Left ventricle myocardium inferior (tissue), 1 donor: ENCODE results near the gene FCER1G. TPM values are rescaled to one million over a fixed set of nuclear protein-coding genes. Genes with fewer than 3 reads are reported as not detected.
A peak's percentile ranks its signal among the peaks of the same experiment; 100 is the strongest.

Experiments
- DNase-seq: peaks from one replicate; pipeline ENCODE4 v3.0.0-alpha.2; 2020
- H3K27ac ChIP-seq: fragments of 200-600 bp; replicated peaks from 2 replicates; pipeline ENCODE4 v1.8.0; 2021
- H3K27me3 ChIP-seq: fragments of 200-600 bp; 2 replicates; pipeline ENCODE4 v1.8.0; 2021; ENCODE audit warnings: low read depth
- H3K36me3 ChIP-seq: fragments of 200-600 bp; 2 replicates; pipeline ENCODE4 v1.8.0; 2021
- H3K4me1 ChIP-seq: fragments of 200-600 bp; 2 replicates; pipeline ENCODE4 v1.8.0; 2021
- H3K4me3 ChIP-seq: fragments of 200-600 bp; 2 replicates; pipeline ENCODE4 v1.8.0; 2021; ENCODE audit warnings: mild to moderate bottlenecking, moderate library complexity
- H3K9me3 ChIP-seq: fragments of 200-600 bp; replicated peaks from 2 replicates; pipeline ENCODE4 v1.8.0; 2021
- intact Hi-C: fragments of 100-400 bp; cut with micrococcal nuclease; formaldehyde crosslinking; loops from one replicate; pipeline ENCODE4 v1.11.0; 2022
- total RNA-seq: library from RNA; stranded (reverse); fragmentation: NEBNext Ultra II Directional; extraction: Animal tissue kit (Norgen Biotek cat#: 25700); gene quantifications from one replicate; pipeline ENCODE4 v1.2.1, GENCODE V29; 2021
- TF ChIP-seq, protein P1 (sequence below): fragments of 200-600 bp; IDR thresholded peaks from 2 replicates; pipeline ENCODE4 v1.8.0; 2021; ENCODE audit warnings: antibody characterized with exemption, mild to moderate bottlenecking, borderline replicate concordance
- donor health status: DM: no; HTN: yes; CAD: no; lungs with severe emphysema.

The FCER1G gene
- total RNA-seq, 1 donor from 2014 or later, result 22.0 TPM

DNA sequence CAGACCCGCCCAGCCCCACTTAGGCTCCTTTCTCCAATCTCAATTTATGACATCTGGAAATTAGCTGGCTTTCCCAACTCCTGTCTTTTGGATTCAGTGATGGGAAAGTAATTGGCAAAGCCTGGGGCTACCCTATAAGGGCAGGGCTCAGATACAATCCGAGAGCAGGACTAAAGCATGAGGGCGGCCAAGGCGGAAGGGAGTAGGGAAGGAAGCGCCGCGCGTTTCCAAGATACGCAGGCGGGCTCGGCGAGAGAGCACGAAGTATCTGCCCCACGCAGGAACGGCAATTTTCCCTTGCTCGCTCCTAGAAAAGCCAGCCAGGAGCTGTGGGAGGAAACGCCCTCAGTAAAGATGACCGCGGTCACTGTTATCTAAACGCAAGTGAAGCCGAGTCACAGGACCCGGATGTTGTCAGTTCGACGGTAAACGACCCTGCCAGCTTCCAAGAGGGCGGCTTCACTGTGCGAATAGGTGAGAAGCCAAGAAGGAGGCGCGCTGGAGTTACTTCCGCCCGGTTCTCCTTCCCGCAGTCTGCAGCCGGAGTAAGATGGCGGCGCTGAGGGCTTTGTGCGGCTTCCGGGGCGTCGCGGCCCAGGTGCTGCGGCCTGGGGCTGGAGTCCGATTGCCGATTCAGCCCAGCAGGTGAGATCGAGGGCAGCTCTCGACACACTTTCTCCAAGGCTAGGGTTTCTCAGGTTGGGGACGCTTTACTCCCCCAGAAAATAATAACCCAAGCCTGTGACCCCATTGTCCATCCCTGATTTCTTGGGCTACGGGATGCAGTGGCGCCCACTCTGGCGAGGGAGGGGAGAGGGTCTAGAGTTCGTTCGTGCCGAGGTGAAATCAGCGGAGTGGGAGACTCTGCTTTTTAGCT is 13.0 kb upstream of the FCER1G start, which contains the start of gene NDUFS2:
NDUFS2 (plus strand) TSS at position 532 of the 877 bp plus-strand sequence; CDS start at position 551, 19 bp downstream.
- H3K4me3 ChIP-seq, result peak within 1 kb of the TSS; percentile 86
- H3K9me3 ChIP-seq, result no peaks in the 10 kb centered on the region
- intact Hi-C loops, result no loop called here
- TF ChIP-seq, protein P1, sequence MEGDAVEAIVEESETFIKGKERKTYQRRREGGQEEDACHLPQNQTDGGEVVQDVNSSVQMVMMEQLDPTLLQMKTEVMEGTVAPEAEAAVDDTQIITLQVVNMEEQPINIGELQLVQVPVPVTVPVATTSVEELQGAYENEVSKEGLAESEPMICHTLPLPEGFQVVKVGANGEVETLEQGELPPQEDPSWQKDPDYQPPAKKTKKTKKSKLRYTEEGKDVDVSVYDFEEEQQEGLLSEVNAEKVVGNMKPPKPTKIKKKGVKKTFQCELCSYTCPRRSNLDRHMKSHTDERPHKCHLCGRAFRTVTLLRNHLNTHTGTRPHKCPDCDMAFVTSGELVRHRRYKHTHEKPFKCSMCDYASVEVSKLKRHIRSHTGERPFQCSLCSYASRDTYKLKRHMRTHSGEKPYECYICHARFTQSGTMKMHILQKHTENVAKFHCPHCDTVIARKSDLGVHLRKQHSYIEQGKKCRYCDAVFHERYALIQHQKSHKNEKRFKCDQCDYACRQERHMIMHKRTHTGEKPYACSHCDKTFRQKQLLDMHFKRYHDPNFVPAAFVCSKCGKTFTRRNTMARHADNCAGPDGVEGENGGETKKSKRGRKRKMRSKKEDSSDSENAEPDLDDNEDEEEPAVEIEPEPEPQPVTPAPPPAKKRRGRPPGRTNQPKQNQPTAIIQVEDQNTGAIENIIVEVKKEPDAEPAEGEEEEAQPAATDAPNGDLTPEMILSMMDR, result no peak
- H3K27me3 ChIP-seq, result no peaks in the 10 kb centered on the region
- H3K27ac ChIP-seq, result peak within 1 kb of the TSS; percentile 99
- peaks cover 96% of the 10 kb centered on the region for H3K4me1 ChIP-seq
- DNase-seq, result peak; percentile 98
- H3K36me3 ChIP-seq, result peaks cover 37% of the 10 kb centered on the region

DNA sequence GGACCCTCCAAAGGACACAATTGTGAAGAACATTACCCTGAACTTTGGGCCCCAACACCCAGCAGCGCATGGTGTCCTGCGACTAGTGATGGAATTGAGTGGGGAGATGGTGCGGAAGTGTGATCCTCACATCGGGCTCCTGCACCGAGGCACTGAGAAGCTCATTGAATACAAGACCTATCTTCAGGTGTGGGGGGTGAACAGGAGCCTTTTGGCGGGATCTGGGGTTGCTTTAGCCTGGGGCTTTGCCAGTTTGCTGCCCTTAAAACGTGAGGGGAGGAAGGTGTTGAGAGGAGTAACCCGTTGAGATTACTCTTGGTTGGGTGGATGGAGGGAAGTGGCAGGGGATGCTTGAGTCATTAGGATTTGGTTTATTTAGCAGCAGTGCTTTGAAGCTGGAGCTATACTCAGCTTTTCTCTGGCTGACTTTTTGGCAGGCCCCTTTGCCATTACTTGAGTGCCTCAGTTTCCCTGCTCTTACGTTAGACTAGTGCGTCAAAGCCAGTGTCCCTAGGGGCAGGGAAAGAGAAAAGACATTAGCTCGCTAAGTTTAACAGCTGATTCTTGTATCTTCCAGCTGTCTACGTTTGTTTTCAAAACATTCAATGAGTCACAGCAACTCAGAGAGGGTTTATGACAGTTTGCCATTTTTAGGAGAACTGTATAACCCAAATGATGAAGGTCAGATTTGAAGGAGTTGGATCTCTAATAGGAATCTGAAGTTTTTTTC is 8.5 kb upstream of the FCER1G start:
- H3K4me1 ChIP-seq, result peaks cover 88% of the 10 kb centered on the region
- peak overlapping the region; percentile 90 for H3K27ac ChIP-seq
- peak overlapping the region; percentile 42 for H3K4me3 ChIP-seq
- H3K9me3 ChIP-seq, result no peaks in the 10 kb centered on the region
- no peaks in the 10 kb centered on the region for H3K27me3 ChIP-seq
- H3K36me3 ChIP-seq, result peaks cover 80% of the 10 kb centered on the region
- no peak for DNase-seq
- intact Hi-C loops, result no loop called here
- TF ChIP-seq, protein P1, result no peak

DNA sequence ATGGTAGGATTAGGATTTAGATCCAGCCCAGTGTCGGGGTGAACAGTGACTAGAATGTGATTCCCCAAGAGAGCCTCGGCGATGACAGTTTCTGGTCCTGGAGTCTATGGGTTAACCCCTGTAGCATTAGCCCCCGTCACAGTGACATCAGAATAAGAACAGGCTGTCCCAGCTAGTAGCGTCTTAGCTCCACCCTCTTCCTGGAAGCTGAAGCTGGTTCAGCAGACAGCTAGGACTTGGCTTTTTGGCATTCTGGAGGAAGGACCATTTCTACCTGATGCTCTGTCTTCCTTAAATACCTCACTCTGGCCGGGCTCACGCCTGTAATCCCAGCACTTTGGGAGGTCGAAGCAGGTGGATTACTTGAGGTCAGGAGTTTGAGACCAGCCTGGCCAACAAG is 7.9 kb upstream of the FCER1G start:
- Histone ChIP-seq H3K27ac (peak overlapping the region; percentile 90), H3K4me3 (peak overlapping the region; percentile 42), H3K27me3 (no peaks in the 10 kb centered on the region), H3K9me3 (no peaks in the 10 kb centered on the region), H3K4me1 (peaks cover 85% of the 10 kb centered on the region), H3K36me3 (peaks cover 86% of the 10 kb centered on the region)
- TF ChIP-seq, protein P1, result no peak
- intact Hi-C loops, result no loop called here
- peak; percentile 52 for DNase-seq

DNA sequence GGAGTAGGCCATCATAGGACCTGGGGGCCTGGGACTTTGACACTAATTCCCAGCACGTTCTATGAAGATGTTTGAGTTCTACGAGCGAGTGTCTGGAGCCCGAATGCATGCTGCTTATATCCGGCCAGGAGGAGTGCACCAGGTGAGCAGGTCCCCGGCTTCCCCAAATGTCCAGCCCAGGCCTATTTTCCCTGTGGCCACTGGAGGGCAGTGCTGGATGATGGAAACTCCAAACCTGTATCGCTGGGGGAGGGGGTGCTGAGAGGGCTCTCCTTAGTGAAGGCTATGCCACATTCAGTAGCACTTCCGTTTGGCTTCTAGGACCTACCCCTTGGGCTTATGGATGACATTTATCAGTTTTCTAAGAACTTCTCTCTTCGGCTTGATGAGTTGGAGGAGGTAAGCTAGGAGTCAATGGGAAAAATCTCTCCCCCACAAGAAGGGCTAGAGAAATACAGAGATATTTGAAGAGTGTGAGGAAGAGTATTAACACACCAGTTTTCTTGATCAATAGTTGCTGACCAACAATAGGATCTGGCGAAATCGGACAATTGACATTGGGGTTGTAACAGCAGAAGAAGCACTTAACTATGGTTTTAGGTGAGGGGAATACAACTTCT is 5.2 kb upstream of the FCER1G start:
- Histone ChIP-seq H3K27me3 (no peaks in the 10 kb centered on the region), H3K9me3 (no peaks in the 10 kb centered on the region), H3K27ac (peak overlapping the region; percentile 90), H3K4me3 (no peak overlapping the region), H3K4me1 (peaks cover 58% of the 10 kb centered on the region), H3K36me3 (peaks cover 97% of the 10 kb centered on the region)
- TF ChIP-seq, protein P1, result peak; percentile 93
- intact Hi-C loops, result no loop called here
- peak; percentile 66 for DNase-seq

DNA sequence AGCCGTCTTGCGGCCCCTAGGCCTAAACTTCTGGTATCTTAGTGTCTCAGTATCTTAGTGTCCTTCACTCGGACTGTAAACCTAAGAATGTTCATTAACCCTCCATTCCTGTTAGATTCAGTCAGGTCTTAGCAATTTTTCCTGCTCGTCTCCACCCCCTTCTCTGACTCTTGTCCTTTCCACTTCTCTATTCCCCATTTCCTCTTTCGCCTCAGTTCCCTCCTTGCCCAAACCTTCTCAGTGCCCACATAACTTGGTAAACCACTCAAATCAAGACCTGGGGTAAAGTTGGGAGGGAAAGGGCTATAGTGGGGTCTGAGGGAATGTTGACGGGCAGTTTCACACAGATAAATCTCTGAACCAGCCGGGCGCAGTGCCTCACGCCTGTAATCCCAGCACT is 726 bp upstream of the FCER1G start:
- TF ChIP-seq, protein P1, result no peak
- peak overlapping the region; percentile 41 for H3K27ac ChIP-seq
- intact Hi-C loops, result no loop called here
- no peaks in the 10 kb centered on the region for H3K9me3 ChIP-seq
- no peaks in the 10 kb centered on the region for H3K27me3 ChIP-seq
- peaks cover 24% of the 10 kb centered on the region for H3K4me1 ChIP-seq
- DNase-seq, result no peak
- H3K36me3 ChIP-seq, result peaks cover 57% of the 10 kb centered on the region
- H3K4me3 ChIP-seq, result no peak overlapping the region
